Type B pancreatic cell (in vitro differentiated cells): Measurements from ENCODE around the gene TAF1B. TPM values are rescaled to one million over a fixed set of nuclear protein-coding genes. Genes with fewer than 3 reads are reported as not detected.

ENCODE experiments used
- DNase-seq: peaks from one replicate; pipeline ENCODE4 v3.0.0; 2021; ENCODE audit warnings: mixed read lengths; ENCODE audit not compliant: unreplicated experiment; ENCODE audit errors: extremely low spot score
- H3K27ac Mint-ChIP-seq: 2 replicates; pipeline ENCODE4 v1.8.0; 2021; ENCODE audit warnings: mild to moderate bottlenecking, mixed read lengths
- H3K27me3 Mint-ChIP-seq: 2 replicates; pipeline ENCODE4 v1.8.0; 2021; ENCODE audit warnings: mixed read lengths
- H3K36me3 Mint-ChIP-seq: 2 replicates; pipeline ENCODE4 v1.8.0; 2021; ENCODE audit warnings: mixed read lengths
- H3K4me1 Mint-ChIP-seq: one replicate; pipeline ENCODE4 v1.8.0; 2021; ENCODE audit warnings: mixed read lengths; ENCODE audit not compliant: unreplicated experiment
- H3K4me3 Mint-ChIP-seq: 2 replicates; pipeline ENCODE4 v1.8.0; 2021; ENCODE audit warnings: mild to moderate bottlenecking, mixed read lengths
- H3K9me3 Mint-ChIP-seq: 2 replicates; pipeline ENCODE4 v1.8.0; 2021; ENCODE audit warnings: mixed read lengths
- total RNA-seq: library from RNA; stranded (reverse); gene quantifications from 2 replicates; pipeline ENCODE4 v1.2.1, GENCODE V29; 2021; ENCODE audit warnings: low replicate concordance
- TF ChIP-seq, protein P1 (sequence below): fragments of 200-600 bp; sonication (generic); conservative IDR thresholded peaks from 2 replicates; pipeline ENCODE4 v1.5.0; 2021; ENCODE audit warnings: antibody characterized with exemption, mild to moderate bottlenecking

The TAF1B gene
- total RNA-seq, 1 donor from 2014 or later: 34.1 TPM

GRCh38 chr2:9811216-9811615 is 32.1 kb upstream of the TAF1B start:
- no peak for DNase-seq
- Mint-ChIP-seq H3K36me3 (no peaks in the 10 kb centered on the region), H3K4me3 (no peak overlapping the region), H3K4me1 (peaks cover 19% of the 10 kb centered on the region), H3K27ac (peak overlapping the region; percentile 77), H3K9me3 (no peaks in the 10 kb centered on the region), H3K27me3 (no peaks in the 10 kb centered on the region)
- TF ChIP-seq, protein P1, sequence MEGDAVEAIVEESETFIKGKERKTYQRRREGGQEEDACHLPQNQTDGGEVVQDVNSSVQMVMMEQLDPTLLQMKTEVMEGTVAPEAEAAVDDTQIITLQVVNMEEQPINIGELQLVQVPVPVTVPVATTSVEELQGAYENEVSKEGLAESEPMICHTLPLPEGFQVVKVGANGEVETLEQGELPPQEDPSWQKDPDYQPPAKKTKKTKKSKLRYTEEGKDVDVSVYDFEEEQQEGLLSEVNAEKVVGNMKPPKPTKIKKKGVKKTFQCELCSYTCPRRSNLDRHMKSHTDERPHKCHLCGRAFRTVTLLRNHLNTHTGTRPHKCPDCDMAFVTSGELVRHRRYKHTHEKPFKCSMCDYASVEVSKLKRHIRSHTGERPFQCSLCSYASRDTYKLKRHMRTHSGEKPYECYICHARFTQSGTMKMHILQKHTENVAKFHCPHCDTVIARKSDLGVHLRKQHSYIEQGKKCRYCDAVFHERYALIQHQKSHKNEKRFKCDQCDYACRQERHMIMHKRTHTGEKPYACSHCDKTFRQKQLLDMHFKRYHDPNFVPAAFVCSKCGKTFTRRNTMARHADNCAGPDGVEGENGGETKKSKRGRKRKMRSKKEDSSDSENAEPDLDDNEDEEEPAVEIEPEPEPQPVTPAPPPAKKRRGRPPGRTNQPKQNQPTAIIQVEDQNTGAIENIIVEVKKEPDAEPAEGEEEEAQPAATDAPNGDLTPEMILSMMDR: no peak

GRCh38 chr2:9811679-9812511 is 31.4 kb upstream of the TAF1B start:
- TF ChIP-seq, protein P1: no peak
- H3K9me3 Mint-ChIP-seq: no peaks in the 10 kb centered on the region
- H3K27me3 Mint-ChIP-seq: no peaks in the 10 kb centered on the region
- peak overlapping the region; percentile 77 for H3K27ac Mint-ChIP-seq
- H3K36me3 Mint-ChIP-seq: no peaks in the 10 kb centered on the region
- DNase-seq: peak; percentile 60
- no peak overlapping the region for H3K4me3 Mint-ChIP-seq
- peaks cover 19% of the 10 kb centered on the region for H3K4me1 Mint-ChIP-seq

DNA sequence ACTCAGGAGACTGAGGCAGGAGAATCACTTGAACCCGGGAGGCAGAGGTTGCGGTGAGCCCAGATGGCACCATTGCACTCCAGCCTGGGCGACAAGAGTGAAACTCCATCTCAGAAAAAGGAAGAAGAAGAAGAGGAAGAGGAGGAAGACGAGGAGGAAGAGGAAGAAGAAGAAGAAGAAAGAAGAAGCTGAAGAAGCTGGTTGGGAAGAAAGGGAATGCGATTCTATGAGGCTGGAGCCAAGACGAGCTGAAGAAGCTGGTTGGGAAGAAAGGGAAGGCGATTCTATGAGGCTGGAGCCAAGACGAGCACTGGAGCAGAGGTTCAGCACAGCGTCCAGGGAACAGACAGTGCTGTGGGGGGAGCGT is 30.3 kb upstream of the TAF1B start:
- H3K4me1 Mint-ChIP-seq: peaks cover 19% of the 10 kb centered on the region
- H3K9me3 Mint-ChIP-seq: no peaks in the 10 kb centered on the region
- no peak overlapping the region for H3K4me3 Mint-ChIP-seq
- DNase-seq: no peak
- H3K27ac Mint-ChIP-seq: peak overlapping the region; percentile 18
- H3K27me3 Mint-ChIP-seq: no peaks in the 10 kb centered on the region
- TF ChIP-seq, protein P1: no peak
- H3K36me3 Mint-ChIP-seq: no peaks in the 10 kb centered on the region

DNA sequence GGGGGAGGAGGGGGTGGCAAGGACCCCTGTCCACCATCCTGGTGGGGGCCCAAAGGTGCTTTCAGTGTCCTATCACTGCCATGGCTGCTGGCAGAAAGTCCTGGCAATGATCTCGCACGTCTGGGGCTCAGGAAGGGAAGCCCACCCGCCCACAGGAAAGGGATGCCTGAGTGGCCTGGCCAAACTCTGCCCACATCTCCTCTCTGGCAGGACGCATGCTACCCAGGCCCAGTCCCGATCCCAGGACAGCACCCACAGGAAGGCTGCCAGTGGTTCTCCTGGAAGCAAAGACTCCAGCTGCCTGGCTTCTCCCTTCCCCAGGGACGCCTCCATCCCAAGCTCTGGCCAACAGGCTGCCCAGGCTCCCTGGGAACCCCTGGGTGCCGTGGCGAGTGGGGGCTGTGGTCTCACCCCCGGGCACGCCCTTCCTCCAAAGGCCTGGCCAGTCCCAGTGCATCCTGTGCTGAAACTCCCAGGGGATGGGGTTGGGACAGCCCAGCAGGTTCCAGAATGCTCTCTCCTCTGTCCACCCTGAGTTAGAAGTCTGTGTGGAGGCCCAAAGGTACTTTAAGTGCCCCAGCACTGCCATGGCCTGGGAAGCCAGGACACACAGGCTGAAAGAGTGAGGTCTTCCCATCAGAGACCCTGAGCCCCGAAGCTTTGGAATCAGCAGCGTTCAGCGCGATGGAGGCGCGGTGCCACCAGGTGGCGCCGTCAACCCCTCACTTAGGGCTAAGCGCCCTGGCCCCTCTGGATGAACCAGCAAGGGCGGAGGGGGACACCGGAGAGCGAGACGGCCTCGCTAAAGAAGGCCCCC is 29.8 kb upstream of the TAF1B start:
- TF ChIP-seq, protein P1: peak; percentile 97
- DNase-seq: peak; percentile 85
- Mint-ChIP-seq H3K4me3 (peak overlapping the region; percentile 57), H3K27me3 (no peaks in the 10 kb centered on the region), H3K4me1 (peaks cover 19% of the 10 kb centered on the region), H3K27ac (peak overlapping the region; percentile 58), H3K36me3 (no peaks in the 10 kb centered on the region), H3K9me3 (no peaks in the 10 kb centered on the region)

DNA sequence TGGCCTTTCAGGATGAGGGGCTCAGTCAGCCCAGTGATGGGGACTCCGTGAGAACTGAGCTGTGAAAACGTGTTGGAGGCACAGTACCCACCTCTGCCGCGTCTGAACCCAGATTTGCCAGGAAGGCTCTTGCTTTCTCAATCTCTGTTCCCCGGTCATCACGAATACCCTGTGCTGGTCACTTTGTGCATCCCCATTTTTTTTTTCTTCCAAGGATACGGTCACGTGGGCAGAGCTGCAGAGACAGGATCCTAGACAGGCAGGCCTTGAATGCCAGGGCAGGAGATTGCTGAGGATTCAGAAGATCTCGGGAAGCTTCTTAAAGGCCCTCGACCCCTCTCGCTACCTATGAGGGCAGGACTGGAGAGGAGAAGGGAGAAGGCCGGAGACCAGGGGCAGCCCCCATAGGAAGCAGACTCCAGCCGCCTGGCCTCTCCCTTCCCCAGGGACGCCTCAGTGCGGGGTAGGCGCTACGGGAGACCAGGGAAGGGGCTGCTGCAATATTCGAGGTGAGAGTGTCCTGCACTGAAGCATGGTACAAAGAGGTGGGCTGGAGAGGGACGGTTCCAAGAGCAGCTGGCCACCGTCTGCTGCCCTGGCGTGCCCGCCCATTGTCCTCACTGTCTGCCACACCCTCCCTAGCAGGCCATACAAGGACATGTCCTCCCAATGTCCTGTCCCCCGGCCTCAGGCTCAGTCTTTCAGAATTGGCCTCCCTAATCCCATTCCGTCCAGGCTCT is 29.0 kb upstream of the TAF1B start:
- peaks cover 19% of the 10 kb centered on the region for H3K4me1 Mint-ChIP-seq
- H3K36me3 Mint-ChIP-seq: no peaks in the 10 kb centered on the region
- H3K27ac Mint-ChIP-seq: no peak overlapping the region
- H3K4me3 Mint-ChIP-seq: no peak overlapping the region
- TF ChIP-seq, protein P1: no peak
- no peaks in the 10 kb centered on the region for H3K27me3 Mint-ChIP-seq
- peak; percentile 62 for DNase-seq
- H3K9me3 Mint-ChIP-seq: no peaks in the 10 kb centered on the region
